ENCODE results near the gene COBLL1.

GRCh38 chr2:164835302-164835701 is 6.3 kb downstream of the COBLL1 start:
- TF ChIP-seq CTCF (conservative IDR thresholded peaks at IDR 0.05; ENCODE audit: low read depth, low read length) (no peak), EZH2 (IDR thresholded peaks at IDR 0.05; ENCODE audit: low read length, unreplicated experiment) (no peak), EZH2phosphoT487 (IDR thresholded peaks at IDR 0.05; ENCODE audit: borderline replicate concordance, low read length) (no peak)

All from PC-3 (cell line).